Heart left ventricle (tissue), 13 donors: ENCODE measurements around the gene DLG1.

Experiments
- CTCF ChIP-seq, 12 donors: fragments of 200-600 bp; sonication (generic) in 4 of 12; IDR thresholded peaks; one replicate each; pipeline versions ENCODE4 v1.5.0 to v1.8.0; 2018 to 2022; ENCODE audit warnings: antibody characterized with exemption in 12 of 12, mild to moderate bottlenecking in 5 of 12
- POLR2A ChIP-seq, 2 donors: fragments of 450-650 bp; IDR thresholded peaks; one replicate each; pipeline ENCODE4 v1.6.1; 2017; ENCODE audit warnings: antibody characterized with exemption in 2 of 2, mild to moderate bottlenecking in 2 of 2, moderate library complexity in 2 of 2
- donor health status: ischemic (EF 13 %, LVEDD 7.1; RV severe dilation, severe dysfunction).
- donor health status: DM: no; HTN: yes; CAD: no.
- donor health status: DM: no; HTN: no; CAD: no.
- donor health status: ischemic (EF 25% LVEDD 6.9; RV normal size, moderate dysfunction).
- donor health status: ischemic (EF 25% LVEDD 5.7; RV mildly dilated, moderate dysfunction).
- donor health status: ischemic (EF 35%, LVEDD 5.7; RV mildly dilated, moderate dysfunction).
- donor health status: nonischemic (EF 11% LVEDD 7.7; RV severe dilation, severe dysfunction).
- donor health status: DM: yes; HTN: yes; CAD: no.
- donor health status: PGD.
- donor health status: ischemic (EF 29% LVEDD 5.4; RV normal size, mild dysfunction).
- donor health status: nonischemic (EF 23%, LVEDD 6.1; RV moderate dilation, normal function).

- no peak for TF ChIP-seq POLR2A (IDR thresholded peaks at IDR 0.05)
- TF ChIP-seq CTCF (IDR thresholded peaks at IDR 0.05), result no peak
These were observed 303.4 kb downstream of the DLG1 start for GRCh38 chr3:196995027-196995426.
